GM12878 (cell line): ENCODE data around the gene SHROOM2. TPM values are rescaled to one million over a fixed set of nuclear protein-coding genes. Genes with fewer than 3 reads are reported as not detected.

Experiments
- ATAC-seq: fragments of 200-7000 bp; cut with Tn5 transposase; 3 replicates; pipeline ENCODE4 v1.9.1; 2020; ENCODE audit warnings: mild to moderate bottlenecking, moderate library complexity
- BruUV-seq: library from RNA; stranded (reverse); fragments of 400-500 nt; replicated peaks from 2 replicates; lab custom pipeline; 2021; lab: Mats Ljungman, UMichigan
- CTCF ChIA-PET: fragments of 300-600 bp; sonication (Branson Sonifier 250); formaldehyde crosslinking; extraction: SDS; loops from one replicate; lab custom pipeline; 2021; ENCODE audit warnings: inconsistent platforms; lab: Yijun Ruan, JAX
- POLR2A ChIA-PET: fragments of 350-600 bp; formaldehyde crosslinking; extraction: SDS; loops from one replicate; lab custom pipeline; 2021; ENCODE audit warnings: inconsistent platforms; lab: Charles Lee
- RAD21 ChIA-PET: fragments of 300-600 bp; sonication (Branson Sonifier 250); formaldehyde crosslinking; loops from one replicate; lab custom pipeline; 2023; ENCODE audit warnings: antibody characterized with exemption; ENCODE audit not compliant: unreplicated experiment; lab: Charles Lee
- SMC1A ChIA-PET: fragments of 300-600 bp; sonication (Branson Sonifier 250); formaldehyde crosslinking; loops from one replicate; lab custom pipeline; 2023; ENCODE audit not compliant: unreplicated experiment, uncharacterized antibody; lab: Charles Lee
- DNase-seq: peaks from one replicate; pipeline ENCODE4 v3.0.0-alpha.2; 2011; ENCODE audit warnings: low read depth, low spot score
- FAIRE-seq: peaks from 3 replicates; lab custom pipeline; 2011; peaks lifted over from hg19 to GRCh38; lab: Jason Lieb, UNC
- H2AFZ ChIP-seq: 2 replicates; pipeline ENCODE4 v1.6.0; 2011; ENCODE audit warnings: low read depth, low read length, control low read depth; ENCODE audit not compliant: control insufficient read depth
- H3K27ac ChIP-seq: 2 replicates; pipeline ENCODE4 v1.5.1; 2011; ENCODE audit warnings: control low read depth; ENCODE audit not compliant: control insufficient read depth, insufficient read depth
- H3K27me3 ChIP-seq, 2 experiments: replicated peaks in 1 of 2; 2 replicates each; pipeline versions ENCODE4 v1.6.0 to v1.6.1; 2011; ENCODE audit warnings: low read length in 1 of 2; ENCODE audit not compliant: control insufficient read depth in 2 of 2, insufficient read depth in 2 of 2
- H3K36me3 ChIP-seq, 2 experiments: 2 replicates each; pipeline ENCODE4 v1.5.1; 2011; ENCODE audit warnings: low read length in 1 of 2; ENCODE audit not compliant: control insufficient read depth in 2 of 2, insufficient read depth in 2 of 2
- H3K4me1 ChIP-seq: 2 replicates; pipeline ENCODE4 v1.6.1; 2011; ENCODE audit warnings: mild to moderate bottlenecking, low read length, moderate library complexity, mixed read lengths; ENCODE audit not compliant: control insufficient read depth, insufficient read depth
- H3K4me2 ChIP-seq: 2 replicates; pipeline ENCODE4 v1.6.0; 2011; ENCODE audit warnings: control low read depth; ENCODE audit not compliant: control insufficient read depth, insufficient read depth
- H3K4me3 ChIP-seq: fragments of 200-600 bp; sonication (generic); 2 replicates; pipeline ENCODE4 v1.5.1; 2016
- H3K79me2 ChIP-seq: 2 replicates; pipeline ENCODE4 v1.6.0; 2011; ENCODE audit warnings: low read length; ENCODE audit not compliant: control insufficient read depth, insufficient read depth
- H3K9ac ChIP-seq: 2 replicates; pipeline ENCODE4 v1.8.0; 2011; ENCODE audit warnings: low read length, control low read depth, mixed read lengths; ENCODE audit not compliant: control insufficient read depth, insufficient read depth
- H3K9me3 ChIP-seq: replicated peaks from 3 replicates; pipeline ENCODE4 v1.5.1; 2011; ENCODE audit warnings: mild to moderate bottlenecking, low read length; ENCODE audit not compliant: control insufficient read depth, insufficient read depth
- H4K20me1 ChIP-seq: 2 replicates; pipeline ENCODE4 v1.6.0; 2011; ENCODE audit not compliant: control insufficient read depth, insufficient read depth
- BACH1 ChIP-seq: fragments of 450-650 bp; IDR thresholded peaks from 2 replicates; pipeline ENCODE4 v1.6.1; 2017; ENCODE audit warnings: mild to moderate bottlenecking, borderline replicate concordance
- MEF2B ChIP-seq: fragments of 450-650 bp; IDR thresholded peaks from 2 replicates; pipeline ENCODE4 v1.6.1; 2018; ENCODE audit warnings: mild to moderate bottlenecking, moderate library complexity; ENCODE audit not compliant: partially characterized antibody, poor library complexity, severe bottlenecking
- RCOR1 ChIP-seq: conservative IDR thresholded peaks from 2 replicates; pipeline ENCODE4 v1.6.1; 2012; ENCODE audit warnings: low read depth, low read length, improper control_type of control experiment
- ZNF217 ChIP-seq: fragments of 450-650 bp; IDR thresholded peaks from 2 replicates; pipeline ENCODE4 v1.6.1; 2017; ENCODE audit warnings: antibody characterized with exemption, mild to moderate bottlenecking
- WGBS: methylation state at CpG from one replicate; pipeline ENCODE4 v1.1.6; 2016; ENCODE audit warnings: low lambda C conversion rate; ENCODE audit not compliant: insufficient replicate concordance, insufficient coverage; ENCODE audit errors: missing lambda C conversion rate; 5-methylcytosine and 5-hydroxymethylcytosine counted together
- in situ Hi-C: fragments of 300-500 bp; cut with MboI; formaldehyde crosslinking; loops from 9 replicates; pipeline ENCODE4 v1.14.3; 2018; ENCODE audit warnings: mixed read lengths
- intact Hi-C: fragments of 100-400 bp; cut with micrococcal nuclease; formaldehyde crosslinking; loops from one replicate; pipeline ENCODE4 v1.14.2; 2022; ENCODE audit not compliant: unreplicated experiment
- polyA plus RNA-seq, 11 experiments: library from polyadenylated mRNA; depleted of rRNA in 4 of 11; unstranded in 6 of 11; stranded (reverse) in 5 of 11; fragments of >200 nt; fragmentation: Nextera tagmentation in 4 of 11; fragmentation: Illumina TruSeq in 1 of 11; extraction: Ambion mirVana in 4 of 11; extraction: Trizol in 1 of 11; gene quantifications; 1 replicate in 1 of 11; 2 replicates in 10 of 11; pipeline versions ENCODE4 v1.2.1 to v1.2.3, GENCODE V29; 2011 to 2016; ENCODE audit warnings: inconsistent platforms in 2 of 11, missing spikeins in 2 of 11, low read depth in 1 of 11
- total RNA-seq, 4 experiments: library from RNA; depleted of rRNA in 3 of 4; stranded (reverse); fragments of >200 nt in 3 of 4; fragmentation: Illumina TruSeq in 1 of 4; extraction: Trizol in 1 of 4; gene quantifications; 2 replicates each; pipeline versions ENCODE4 v1.2.1 to v1.2.3, GENCODE V29; 2013 to 2021
- TF ChIP-seq, protein P1 (sequence below): fragments of 450-650 bp; IDR thresholded peaks from 2 replicates; pipeline ENCODE4 v1.6.1; 2017; ENCODE audit warnings: mild to moderate bottlenecking, moderate library complexity
- TF ChIP-seq, protein P2 (sequence below): IDR thresholded peaks from 2 replicates; pipeline ENCODE4 v1.6.1; 2011; ENCODE audit warnings: borderline replicate concordance, low read depth, mild to moderate bottlenecking, moderate library complexity, low read length; ENCODE audit not compliant: insufficient read depth, poor library complexity, severe bottlenecking
- TF ChIP-seq, protein P3 (sequence below): IDR thresholded peaks from 2 replicates; pipeline ENCODE4 v1.6.1; 2012; ENCODE audit warnings: low read depth, low read length, improper control_type of control experiment
- TF ChIP-seq, protein P4 (sequence below): fragments of 450-650 bp; formaldehyde crosslinking; IDR thresholded peaks from 2 replicates; pipeline ENCODE4 v1.4.0; 2022; ENCODE audit warnings: mild to moderate bottlenecking, moderate library complexity

SHROOM2 gene
- total and polyA plus RNA-seq, 10 of the 15 experiments (the other 5 are each of a cell fraction or from before 2014, with no cell fraction given) = under 0.01 to 0.15 (median 0.09) TPM; not detected in 2

DNA sequence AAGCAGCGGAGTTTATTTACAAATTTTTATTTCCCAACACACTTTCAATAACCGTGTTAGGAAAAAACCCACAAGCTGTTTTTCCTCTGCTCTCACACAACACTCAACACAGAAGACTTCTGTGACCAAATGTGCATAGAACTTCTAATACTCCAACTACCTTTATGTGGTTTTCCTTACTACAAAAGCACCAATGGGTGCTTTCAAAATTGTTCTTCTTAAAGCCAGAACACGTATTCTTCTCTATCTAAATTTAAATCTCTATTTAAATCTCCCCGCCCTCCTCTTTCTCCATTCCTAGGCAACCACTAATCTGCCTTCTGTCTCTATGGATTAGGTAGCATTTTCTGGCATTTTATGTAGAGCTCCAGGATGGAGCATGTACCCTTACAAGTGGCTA, 90.0 kb downstream of the SHROOM2 start (continued):
- TF ChIP-seq, protein P1, sequence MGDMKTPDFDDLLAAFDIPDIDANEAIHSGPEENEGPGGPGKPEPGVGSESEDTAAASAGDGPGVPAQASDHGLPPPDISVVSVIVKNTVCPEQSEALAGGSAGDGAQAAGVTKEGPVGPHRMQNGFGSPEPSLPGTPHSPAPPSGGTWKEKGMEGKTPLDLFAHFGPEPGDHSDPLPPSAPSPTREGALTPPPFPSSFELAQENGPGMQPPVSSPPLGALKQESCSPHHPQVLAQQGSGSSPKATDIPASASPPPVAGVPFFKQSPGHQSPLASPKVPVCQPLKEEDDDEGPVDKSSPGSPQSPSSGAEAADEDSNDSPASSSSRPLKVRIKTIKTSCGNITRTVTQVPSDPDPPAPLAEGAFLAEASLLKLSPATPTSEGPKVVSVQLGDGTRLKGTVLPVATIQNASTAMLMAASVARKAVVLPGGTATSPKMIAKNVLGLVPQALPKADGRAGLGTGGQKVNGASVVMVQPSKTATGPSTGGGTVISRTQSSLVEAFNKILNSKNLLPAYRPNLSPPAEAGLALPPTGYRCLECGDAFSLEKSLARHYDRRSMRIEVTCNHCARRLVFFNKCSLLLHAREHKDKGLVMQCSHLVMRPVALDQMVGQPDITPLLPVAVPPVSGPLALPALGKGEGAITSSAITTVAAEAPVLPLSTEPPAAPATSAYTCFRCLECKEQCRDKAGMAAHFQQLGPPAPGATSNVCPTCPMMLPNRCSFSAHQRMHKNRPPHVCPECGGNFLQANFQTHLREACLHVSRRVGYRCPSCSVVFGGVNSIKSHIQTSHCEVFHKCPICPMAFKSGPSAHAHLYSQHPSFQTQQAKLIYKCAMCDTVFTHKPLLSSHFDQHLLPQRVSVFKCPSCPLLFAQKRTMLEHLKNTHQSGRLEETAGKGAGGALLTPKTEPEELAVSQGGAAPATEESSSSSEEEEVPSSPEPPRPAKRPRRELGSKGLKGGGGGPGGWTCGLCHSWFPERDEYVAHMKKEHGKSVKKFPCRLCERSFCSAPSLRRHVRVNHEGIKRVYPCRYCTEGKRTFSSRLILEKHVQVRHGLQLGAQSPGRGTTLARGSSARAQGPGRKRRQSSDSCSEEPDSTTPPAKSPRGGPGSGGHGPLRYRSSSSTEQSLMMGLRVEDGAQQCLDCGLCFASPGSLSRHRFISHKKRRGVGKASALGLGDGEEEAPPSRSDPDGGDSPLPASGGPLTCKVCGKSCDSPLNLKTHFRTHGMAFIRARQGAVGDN = no peak

DNA sequence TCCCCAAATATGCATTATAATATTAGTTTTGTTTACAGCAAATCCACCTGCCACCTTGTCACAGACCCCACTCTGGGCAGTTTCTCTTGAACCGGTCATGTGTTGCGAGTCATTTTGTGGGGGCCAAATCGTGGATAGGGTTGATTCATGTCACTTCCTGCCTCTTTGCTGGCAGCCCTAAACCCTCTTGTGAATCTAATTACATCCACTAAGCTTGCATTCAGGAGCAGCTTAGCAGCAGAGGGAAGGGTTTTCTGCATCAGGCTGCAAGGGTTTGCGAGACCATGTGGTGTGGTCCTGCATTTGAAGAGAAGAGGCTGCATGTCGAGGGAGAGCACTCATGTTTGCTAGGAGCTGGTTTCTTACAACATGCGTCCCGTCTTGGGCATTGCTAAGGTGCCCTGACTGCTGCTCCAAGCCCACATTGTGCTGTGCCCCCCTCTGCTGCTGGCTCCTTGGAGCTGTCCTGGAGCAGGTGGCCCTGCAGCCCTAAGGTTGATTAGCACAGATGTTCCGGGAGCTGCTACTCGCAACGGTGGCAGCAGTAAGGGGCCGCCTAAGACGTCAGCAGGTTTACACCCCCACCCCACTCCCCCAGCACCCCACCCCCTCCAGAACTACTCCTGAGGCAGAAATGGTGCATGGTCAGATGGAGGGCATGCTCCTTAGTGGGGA, 92.1 kb downstream of the SHROOM2 start:
- H3K9ac ChIP-seq = no peak overlapping the region
- peaks cover 0 to 3% of the 10 kb centered on the region in 2 experiments; a peak in 2 of 4 replicates for H3K27me3 ChIP-seq
- RAD21 ChIA-PET = no interaction called here
- ATAC-seq (no peak), DNase-seq (no peak), FAIRE-seq (no peak)
- WGBS = 47% methylated on average over 10 of the region's 12 CpGs
- in situ Hi-C loops = loop anchor here (5.0 kb wide), 1 partner anchor 239 kb away; no protein-coding TSS in a partner anchor
- SMC1A ChIA-PET = interaction anchor here (0.6 to 1.1 kb wide), 3 partner anchors 48 to 367 kb away, joined by 3 read pairs; no protein-coding TSS in a partner anchor
- no peaks in the 10 kb centered on the region for H3K79me2 ChIP-seq
- H3K36me3 ChIP-seq = no peaks in the 10 kb centered on the region
- H3K4me2 ChIP-seq = no peak overlapping the region
- H2AFZ ChIP-seq = no peak overlapping the region
- intact Hi-C loops = no loop called here
- H4K20me1 ChIP-seq = no peaks in the 10 kb centered on the region
- H3K4me3 ChIP-seq = no peak overlapping the region
- BruUV-seq = no TSS peak
- CTCF ChIA-PET = interaction anchor here (0.5 to 0.8 kb wide), 3 partner anchors 235 to 1034 kb away, joined by 3 read pairs; no protein-coding TSS in a partner anchor
- POLR2A ChIA-PET = no interaction called here
- H3K27ac ChIP-seq = no peak overlapping the region
- no peaks in the 10 kb centered on the region for H3K4me1 ChIP-seq
- no peaks in the 10 kb centered on the region for H3K9me3 ChIP-seq
- TF ChIP-seq, protein P2, sequence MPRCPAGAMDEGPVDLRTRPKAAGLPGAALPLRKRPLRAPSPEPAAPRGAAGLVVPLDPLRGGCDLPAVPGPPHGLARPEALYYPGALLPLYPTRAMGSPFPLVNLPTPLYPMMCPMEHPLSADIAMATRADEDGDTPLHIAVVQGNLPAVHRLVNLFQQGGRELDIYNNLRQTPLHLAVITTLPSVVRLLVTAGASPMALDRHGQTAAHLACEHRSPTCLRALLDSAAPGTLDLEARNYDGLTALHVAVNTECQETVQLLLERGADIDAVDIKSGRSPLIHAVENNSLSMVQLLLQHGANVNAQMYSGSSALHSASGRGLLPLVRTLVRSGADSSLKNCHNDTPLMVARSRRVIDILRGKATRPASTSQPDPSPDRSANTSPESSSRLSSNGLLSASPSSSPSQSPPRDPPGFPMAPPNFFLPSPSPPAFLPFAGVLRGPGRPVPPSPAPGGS = no peak
- TF ChIP-seq RCOR1 (no peak), ZNF217 (no peak), MEF2B (no peak), BACH1 (no peak)
- TF ChIP-seq, protein P3, sequence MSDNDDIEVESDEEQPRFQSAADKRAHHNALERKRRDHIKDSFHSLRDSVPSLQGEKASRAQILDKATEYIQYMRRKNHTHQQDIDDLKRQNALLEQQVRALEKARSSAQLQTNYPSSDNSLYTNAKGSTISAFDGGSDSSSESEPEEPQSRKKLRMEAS = no peak
- TF ChIP-seq, protein P4, sequence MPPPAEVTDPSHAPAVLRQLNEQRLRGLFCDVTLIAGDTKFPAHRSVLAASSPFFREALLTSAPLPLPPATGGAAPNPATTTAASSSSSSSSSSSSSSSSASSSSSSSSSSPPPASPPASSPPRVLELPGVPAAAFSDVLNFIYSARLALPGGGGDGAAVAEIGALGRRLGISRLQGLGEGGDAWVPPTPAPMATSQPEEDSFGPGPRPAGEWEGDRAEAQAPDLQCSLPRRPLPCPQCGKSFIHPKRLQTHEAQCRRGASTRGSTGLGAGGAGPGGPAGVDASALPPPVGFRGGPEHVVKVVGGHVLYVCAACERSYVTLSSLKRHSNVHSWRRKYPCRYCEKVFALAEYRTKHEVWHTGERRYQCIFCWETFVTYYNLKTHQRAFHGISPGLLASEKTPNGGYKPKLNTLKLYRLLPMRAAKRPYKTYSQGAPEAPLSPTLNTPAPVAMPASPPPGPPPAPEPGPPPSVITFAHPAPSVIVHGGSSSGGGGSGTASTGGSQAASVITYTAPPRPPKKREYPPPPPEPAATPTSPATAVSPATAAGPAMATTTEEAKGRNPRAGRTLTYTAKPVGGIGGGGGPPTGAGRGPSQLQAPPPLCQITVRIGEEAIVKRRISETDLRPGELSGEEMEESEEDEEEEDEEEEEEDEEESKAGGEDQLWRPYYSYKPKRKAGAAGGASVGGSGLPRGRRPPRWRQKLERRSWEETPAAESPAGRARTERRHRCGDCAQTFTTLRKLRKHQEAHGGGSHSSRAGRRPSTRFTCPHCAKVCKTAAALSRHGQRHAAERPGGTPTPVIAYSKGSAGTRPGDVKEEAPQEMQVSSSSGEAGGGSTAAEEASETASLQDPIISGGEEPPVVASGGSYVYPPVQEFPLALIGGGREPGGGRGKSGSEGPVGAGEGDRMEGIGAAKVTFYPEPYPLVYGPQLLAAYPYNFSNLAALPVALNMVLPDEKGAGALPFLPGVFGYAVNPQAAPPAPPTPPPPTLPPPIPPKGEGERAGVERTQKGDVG = no peak
